HG03571 (cell line): ENCODE results near the gene YARS2.

Experiments used
- ATAC-seq: cut with Tn5 transposase; IDR thresholded peaks from one replicate; pipeline ENCODE4 v1.9.1; 2021; ENCODE audit not compliant: unreplicated experiment

The YARS2 gene

GRCh38 chr12:32755654-32756475 is at the start of gene YARS2:
YARS2 (minus strand) TSS chr12:32755897; CDS start chr12:32755874, 23 bp downstream.
- ATAC-seq, result peak; percentile 91

- no peak for ATAC-seq
Measured at GRCh38 chr12:32804301-32804700, 48.6 kb upstream of the YARS2 start.

- ATAC-seq, result no peak
Measured at GRCh38 chr12:32801269-32801980, 45.7 kb upstream of the YARS2 start.

- no peak for ATAC-seq
Measured at GRCh38 chr12:32794281-32794680, 38.6 kb upstream of the YARS2 start.

GRCh38 chr12:32789916-32790315 is 34.2 kb upstream of the YARS2 start:
- no peak for ATAC-seq

GRCh38 chr12:32789446-32789845 is 33.7 kb upstream of the YARS2 start:
- no peak for ATAC-seq

- ATAC-seq, result no peak
Measured at GRCh38 chr12:32788405-32788804, 32.7 kb upstream of the YARS2 start.

- no peak for ATAC-seq
Measured at GRCh38 chr12:32785557-32785956, 29.9 kb upstream of the YARS2 start.

- no peak for ATAC-seq
Measured at GRCh38 chr12:32783029-32783428, 27.3 kb upstream of the YARS2 start.

- no peak for ATAC-seq
Measured at GRCh38 chr12:32780071-32780470, 24.4 kb upstream of the YARS2 start.

- no peak for ATAC-seq
Measured at GRCh38 chr12:32777691-32778175, 22.0 kb upstream of the YARS2 start.

- ATAC-seq, result no peak
Measured at GRCh38 chr12:32777159-32777558, 21.5 kb upstream of the YARS2 start.

- no peak for ATAC-seq
Measured at GRCh38 chr12:32776258-32776657, 20.6 kb upstream of the YARS2 start.

- ATAC-seq, result no peak
Measured at GRCh38 chr12:32773691-32774090, 18.0 kb upstream of the YARS2 start.

GRCh38 chr12:32770141-32770540 is 14.4 kb upstream of the YARS2 start:
- ATAC-seq, result no peak

GRCh38 chr12:32768518-32768917 is 12.8 kb upstream of the YARS2 start:
- no peak for ATAC-seq

- no peak for ATAC-seq
Measured at GRCh38 chr12:32765906-32766305, 10.2 kb upstream of the YARS2 start.

GRCh38 chr12:32761716-32762115 is 6.0 kb upstream of the YARS2 start:
- no peak for ATAC-seq

- no peak for ATAC-seq
Measured at GRCh38 chr12:32757157-32757556, 1.5 kb upstream of the YARS2 start.

GRCh38 chr12:32756476-32757066 is 874 bp upstream of the YARS2 start:
- ATAC-seq, result no peak

- peak; percentile 68 for ATAC-seq
Measured at GRCh38 chr12:32755051-32755653, 545 bp downstream of the YARS2 start.
